ENCODE data around the gene GRB2.

- TF ChIP-seq CTCF (IDR thresholded peaks at IDR 0.05): no peak
- no peak for TF ChIP-seq REST (IDR thresholded peaks at IDR 0.05; ENCODE audit: insufficient read depth in 1 of 2, low read depth in 2 of 2, low read length in 1 of 2)
- TF ChIP-seq POLR2AphosphoS5 (IDR thresholded peaks at IDR 0.05; ENCODE audit: low read depth, low read length): no peak
- TF ChIP-seq TCF7L2 (IDR thresholded peaks at IDR 0.05; ENCODE audit: low read depth, low read length): no peak
Measured at GRCh38 chr17:75350706-75351105, 54.8 kb downstream of the GRB2 start.

All from Panc1 (cell line).